ENCODE measurements around the gene WBP2NL. TPM values are rescaled to one million over a fixed set of nuclear protein-coding genes. Genes with fewer than 3 reads are reported as not detected.

Gene WBP2NL
- total and polyA plus RNA-seq, 2 of the 8 experiments (the other 6 are each of a cell fraction or from before 2014, with no cell fraction given): not detected

DNA sequence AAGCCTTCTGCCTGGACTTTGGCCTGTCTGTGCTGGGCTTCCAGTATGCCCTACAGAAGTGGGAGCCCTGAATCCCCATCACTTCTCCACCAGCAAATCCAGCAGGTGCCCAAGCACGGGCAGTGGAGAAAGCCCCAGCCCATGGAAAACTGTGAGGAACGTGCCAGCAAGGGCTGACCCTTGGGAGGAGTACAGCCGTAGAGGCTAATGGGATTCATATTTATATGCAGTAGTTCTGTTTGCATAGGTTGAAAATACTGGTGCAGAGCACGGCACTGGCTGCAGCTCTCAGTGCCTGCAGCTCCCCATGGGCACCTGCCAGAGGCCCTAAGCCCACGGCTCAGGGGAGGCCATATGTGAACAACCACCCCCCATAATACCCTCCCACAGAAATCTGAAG is 61.9 kb downstream of the WBP2NL start (continued):
- TF ChIP-seq, protein P1, sequence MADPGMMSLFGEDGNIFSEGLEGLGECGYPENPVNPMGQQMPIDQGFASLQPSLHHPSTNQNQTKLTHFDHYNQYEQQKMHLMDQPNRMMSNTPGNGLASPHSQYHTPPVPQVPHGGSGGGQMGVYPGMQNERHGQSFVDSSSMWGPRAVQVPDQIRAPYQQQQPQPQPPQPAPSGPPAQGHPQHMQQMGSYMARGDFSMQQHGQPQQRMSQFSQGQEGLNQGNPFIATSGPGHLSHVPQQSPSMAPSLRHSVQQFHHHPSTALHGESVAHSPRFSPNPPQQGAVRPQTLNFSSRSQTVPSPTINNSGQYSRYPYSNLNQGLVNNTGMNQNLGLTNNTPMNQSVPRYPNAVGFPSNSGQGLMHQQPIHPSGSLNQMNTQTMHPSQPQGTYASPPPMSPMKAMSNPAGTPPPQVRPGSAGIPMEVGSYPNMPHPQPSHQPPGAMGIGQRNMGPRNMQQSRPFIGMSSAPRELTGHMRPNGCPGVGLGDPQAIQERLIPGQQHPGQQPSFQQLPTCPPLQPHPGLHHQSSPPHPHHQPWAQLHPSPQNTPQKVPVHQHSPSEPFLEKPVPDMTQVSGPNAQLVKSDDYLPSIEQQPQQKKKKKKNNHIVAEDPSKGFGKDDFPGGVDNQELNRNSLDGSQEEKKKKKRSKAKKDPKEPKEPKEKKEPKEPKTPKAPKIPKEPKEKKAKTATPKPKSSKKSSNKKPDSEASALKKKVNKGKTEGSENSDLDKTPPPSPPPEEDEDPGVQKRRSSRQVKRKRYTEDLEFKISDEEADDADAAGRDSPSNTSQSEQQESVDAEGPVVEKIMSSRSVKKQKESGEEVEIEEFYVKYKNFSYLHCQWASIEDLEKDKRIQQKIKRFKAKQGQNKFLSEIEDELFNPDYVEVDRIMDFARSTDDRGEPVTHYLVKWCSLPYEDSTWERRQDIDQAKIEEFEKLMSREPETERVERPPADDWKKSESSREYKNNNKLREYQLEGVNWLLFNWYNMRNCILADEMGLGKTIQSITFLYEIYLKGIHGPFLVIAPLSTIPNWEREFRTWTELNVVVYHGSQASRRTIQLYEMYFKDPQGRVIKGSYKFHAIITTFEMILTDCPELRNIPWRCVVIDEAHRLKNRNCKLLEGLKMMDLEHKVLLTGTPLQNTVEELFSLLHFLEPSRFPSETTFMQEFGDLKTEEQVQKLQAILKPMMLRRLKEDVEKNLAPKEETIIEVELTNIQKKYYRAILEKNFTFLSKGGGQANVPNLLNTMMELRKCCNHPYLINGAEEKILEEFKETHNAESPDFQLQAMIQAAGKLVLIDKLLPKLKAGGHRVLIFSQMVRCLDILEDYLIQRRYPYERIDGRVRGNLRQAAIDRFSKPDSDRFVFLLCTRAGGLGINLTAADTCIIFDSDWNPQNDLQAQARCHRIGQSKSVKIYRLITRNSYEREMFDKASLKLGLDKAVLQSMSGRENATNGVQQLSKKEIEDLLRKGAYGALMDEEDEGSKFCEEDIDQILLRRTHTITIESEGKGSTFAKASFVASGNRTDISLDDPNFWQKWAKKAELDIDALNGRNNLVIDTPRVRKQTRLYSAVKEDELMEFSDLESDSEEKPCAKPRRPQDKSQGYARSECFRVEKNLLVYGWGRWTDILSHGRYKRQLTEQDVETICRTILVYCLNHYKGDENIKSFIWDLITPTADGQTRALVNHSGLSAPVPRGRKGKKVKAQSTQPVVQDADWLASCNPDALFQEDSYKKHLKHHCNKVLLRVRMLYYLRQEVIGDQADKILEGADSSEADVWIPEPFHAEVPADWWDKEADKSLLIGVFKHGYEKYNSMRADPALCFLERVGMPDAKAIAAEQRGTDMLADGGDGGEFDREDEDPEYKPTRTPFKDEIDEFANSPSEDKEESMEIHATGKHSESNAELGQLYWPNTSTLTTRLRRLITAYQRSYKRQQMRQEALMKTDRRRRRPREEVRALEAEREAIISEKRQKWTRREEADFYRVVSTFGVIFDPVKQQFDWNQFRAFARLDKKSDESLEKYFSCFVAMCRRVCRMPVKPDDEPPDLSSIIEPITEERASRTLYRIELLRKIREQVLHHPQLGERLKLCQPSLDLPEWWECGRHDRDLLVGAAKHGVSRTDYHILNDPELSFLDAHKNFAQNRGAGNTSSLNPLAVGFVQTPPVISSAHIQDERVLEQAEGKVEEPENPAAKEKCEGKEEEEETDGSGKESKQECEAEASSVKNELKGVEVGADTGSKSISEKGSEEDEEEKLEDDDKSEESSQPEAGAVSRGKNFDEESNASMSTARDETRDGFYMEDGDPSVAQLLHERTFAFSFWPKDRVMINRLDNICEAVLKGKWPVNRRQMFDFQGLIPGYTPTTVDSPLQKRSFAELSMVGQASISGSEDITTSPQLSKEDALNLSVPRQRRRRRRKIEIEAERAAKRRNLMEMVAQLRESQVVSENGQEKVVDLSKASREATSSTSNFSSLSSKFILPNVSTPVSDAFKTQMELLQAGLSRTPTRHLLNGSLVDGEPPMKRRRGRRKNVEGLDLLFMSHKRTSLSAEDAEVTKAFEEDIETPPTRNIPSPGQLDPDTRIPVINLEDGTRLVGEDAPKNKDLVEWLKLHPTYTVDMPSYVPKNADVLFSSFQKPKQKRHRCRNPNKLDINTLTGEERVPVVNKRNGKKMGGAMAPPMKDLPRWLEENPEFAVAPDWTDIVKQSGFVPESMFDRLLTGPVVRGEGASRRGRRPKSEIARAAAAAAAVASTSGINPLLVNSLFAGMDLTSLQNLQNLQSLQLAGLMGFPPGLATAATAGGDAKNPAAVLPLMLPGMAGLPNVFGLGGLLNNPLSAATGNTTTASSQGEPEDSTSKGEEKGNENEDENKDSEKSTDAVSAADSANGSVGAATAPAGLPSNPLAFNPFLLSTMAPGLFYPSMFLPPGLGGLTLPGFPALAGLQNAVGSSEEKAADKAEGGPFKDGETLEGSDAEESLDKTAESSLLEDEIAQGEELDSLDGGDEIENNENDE (IDR thresholded peaks at IDR 0.05; ENCODE audit: insufficient replicate concordance, low read length): no peak
- TF ChIP-seq TAF1 (IDR thresholded peaks at IDR 0.05; ENCODE audit: low read depth, low read length) (no peak), SUZ12 (IDR thresholded peaks at IDR 0.05; ENCODE audit: low read length) (no peak), POLR2A (IDR thresholded peaks at IDR 0.05; ENCODE audit: control extremely low read depth in 1 of 2, low read depth in 2 of 2, low read length in 2 of 2) (no peak), CTBP2 (IDR thresholded peaks at IDR 0.05; ENCODE audit: borderline replicate concordance, insufficient read depth, insufficient read length, low read length) (no peak), CBX8 (IDR thresholded peaks at IDR 0.05; ENCODE audit: borderline replicate concordance, low read depth, low read length) (no peak), CHD2 (IDR thresholded peaks at IDR 0.05; ENCODE audit: low read length) (no peak), JUN (IDR thresholded peaks at IDR 0.05; ENCODE audit: low read depth, low read length) (no peak), EP300 (IDR thresholded peaks at IDR 0.05; ENCODE audit: borderline replicate concordance in 1 of 2, low read depth in 2 of 2, low read length in 2 of 2) (no peak), SIRT6 (IDR thresholded peaks at IDR 0.05; ENCODE audit: low read length) (no peak), KDM4A (IDR thresholded peaks at IDR 0.05; ENCODE audit: low read depth, low read length, severe bottlenecking) (no peak), POLR2AphosphoS5 (IDR thresholded peaks at IDR 0.05; ENCODE audit: low read depth, low read length) (no peak), CEBPB (IDR thresholded peaks at IDR 0.05; ENCODE audit: low read depth, low read length) (no peak)

Data from H1 (cell line).